OCI-LY7 (cell line): ENCODE data around the gene RBM44. TPM values are rescaled to one million over a fixed set of nuclear protein-coding genes. Genes with fewer than 3 reads are reported as not detected.

ENCODE experiments used
- BruUV-seq: library from RNA; stranded (reverse); fragments of 400-500 nt; replicated peaks from 2 replicates; lab custom pipeline; 2021; lab: Mats Ljungman, UMichigan
- CTCF ChIA-PET: fragments of 300-600 bp; sonication (Branson Sonifier 250); formaldehyde crosslinking; loops from one replicate; lab custom pipeline; 2022; ENCODE audit warnings: antibody characterized with exemption; ENCODE audit not compliant: unreplicated experiment; lab: Charles Lee
- POLR2A ChIA-PET: fragments of 300-600 bp; sonication (Branson Sonifier 250); formaldehyde crosslinking; loops from one replicate; lab custom pipeline; 2022; ENCODE audit warnings: antibody characterized with exemption; lab: Charles Lee
- DNase-seq: peaks from one replicate; pipeline ENCODE4 v3.0.0-alpha.2; 2015; ENCODE audit warnings: low spot score
- H2AFZ ChIP-seq: fragments of 200-600 bp; sonication (generic), shearing (Covaris generic); 2 replicates; pipeline ENCODE4 v1.6.1; 2014; ENCODE audit warnings: mild to moderate bottlenecking, antibody characterized with exemption, low read length, moderate library complexity
- H3K27ac ChIP-seq: fragments of 200-600 bp; sonication (generic); 2 replicates; pipeline ENCODE4 v1.5.1; 2014; ENCODE audit warnings: mixed run types, low read depth, mild to moderate bottlenecking, moderate library complexity, low read length, inconsistent platforms; ENCODE audit not compliant: poor library complexity, severe bottlenecking
- H3K36me3 ChIP-seq: fragments of 200-600 bp; sonication (generic); 2 replicates; pipeline ENCODE4 v1.6.1; 2014; ENCODE audit warnings: mild to moderate bottlenecking, antibody characterized with exemption, low read length, moderate library complexity, mixed read lengths; ENCODE audit not compliant: insufficient read depth
- H3K4me1 ChIP-seq: fragments of 200-600 bp; sonication (generic); 2 replicates; pipeline ENCODE4 v1.5.1; 2014; ENCODE audit warnings: mild to moderate bottlenecking, low read length; ENCODE audit not compliant: insufficient read depth, poor library complexity, severe bottlenecking
- H3K4me2 ChIP-seq: fragments of 200-600 bp; sonication (generic); 2 replicates; pipeline ENCODE4 v1.6.1; 2014; ENCODE audit warnings: mild to moderate bottlenecking, low read length
- H3K4me3 ChIP-seq: fragments of 200-600 bp; sonication (generic); 2 replicates; pipeline ENCODE4 v1.5.1; 2014; ENCODE audit warnings: mild to moderate bottlenecking, low read depth, low read length; ENCODE audit not compliant: poor library complexity, severe bottlenecking
- H3K79me2 ChIP-seq: fragments of 200-600 bp; sonication (generic); 2 replicates; pipeline ENCODE4 v1.6.1; 2016; ENCODE audit warnings: low read depth, mild to moderate bottlenecking, low read length, moderate library complexity, mixed read lengths; ENCODE audit not compliant: insufficient read depth
- H3K9me2 ChIP-seq: fragments of 200-600 bp; sonication (generic); 2 replicates; pipeline ENCODE4 v1.6.1; 2016; ENCODE audit warnings: mild to moderate bottlenecking, low read length, mixed read lengths; ENCODE audit not compliant: insufficient read depth
- H3K9me3 ChIP-seq: fragments of 200-600 bp; sonication (generic); 2 replicates; pipeline ENCODE4 v1.6.1; 2014; ENCODE audit warnings: mild to moderate bottlenecking, mixed run types, low read length, mixed read lengths
- H4K20me1 ChIP-seq: fragments of 200-600 bp; sonication (generic); 2 replicates; pipeline ENCODE4 v1.6.1; 2014; ENCODE audit warnings: mild to moderate bottlenecking, antibody characterized with exemption, low read length, moderate library complexity, mixed read lengths; ENCODE audit not compliant: insufficient read depth
- CTCF ChIP-seq: fragments of 200-600 bp; sonication (generic); conservative IDR thresholded peaks from 2 replicates; pipeline ENCODE4 v1.5.1; 2014; ENCODE audit warnings: mild to moderate bottlenecking, antibody characterized with exemption, low read length, moderate library complexity, mixed read lengths
- EZH2phosphoT487 ChIP-seq: fragments of 200-600 bp; sonication (generic); IDR thresholded peaks from 2 replicates; pipeline ENCODE4 v1.6.1; 2018; ENCODE audit warnings: low read depth, borderline replicate concordance, mild to moderate bottlenecking, mixed run types, antibody characterized with exemption, low read length, moderate library complexity, mixed read lengths
- intact Hi-C: fragments of 100-400 bp; cut with micrococcal nuclease; formaldehyde crosslinking; loops from one replicate; pipeline ENCODE4 v1.10.0; 2022; ENCODE audit not compliant: unreplicated experiment
- total RNA-seq, 2 experiments: library from RNA; depleted of rRNA in 1 of 2; stranded (reverse); fragments of >200 nt in 1 of 2; shearing (Covaris generic) in 1 of 2; gene quantifications; 2 replicates each; pipeline ENCODE4 v1.2.3, GENCODE V29; 2014 to 2022

RBM44 gene
- total RNA-seq, 2 experiments from 2014 or later = 0.72 to 1.2 TPM

DNA sequence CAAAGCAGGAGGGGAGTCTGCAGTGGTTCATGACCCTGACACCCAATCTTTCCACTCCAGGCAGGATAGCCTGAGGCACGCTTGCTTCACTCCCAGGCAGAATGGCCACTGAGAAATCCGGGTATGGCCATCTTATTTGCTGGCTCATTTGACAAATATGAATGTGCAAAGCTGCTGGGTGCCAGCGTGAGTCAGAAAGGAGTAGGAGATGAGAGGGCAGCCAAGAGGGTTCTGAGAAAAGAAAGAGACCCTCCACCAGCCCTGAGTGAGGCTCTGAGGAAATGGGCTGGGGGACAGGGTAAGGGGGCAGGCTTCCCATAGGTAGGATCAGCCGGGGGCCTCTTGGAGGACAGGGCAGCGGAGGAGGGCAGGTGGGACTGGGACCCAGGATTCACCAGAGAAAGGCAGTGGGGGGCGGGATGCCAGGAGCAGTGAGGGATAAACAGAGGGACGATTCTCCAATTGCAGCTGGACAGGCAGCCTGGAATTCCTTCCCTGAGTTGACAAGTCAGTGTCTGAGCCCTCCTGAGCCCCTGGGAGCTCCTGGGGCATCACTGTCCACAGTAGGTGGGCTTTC lies 76.1 kb downstream of the RBM44 start:
- Histone ChIP-seq H4K20me1 (no peaks in the 10 kb centered on the region), H3K4me3 (no peak overlapping the region), H3K79me2 (no peaks in the 10 kb centered on the region), H3K36me3 (no peaks in the 10 kb centered on the region), H3K9me2 (no peaks in the 10 kb centered on the region), H3K4me1 (no peaks in the 10 kb centered on the region), H3K27ac (no peak overlapping the region), H3K4me2 (no peak overlapping the region), H3K9me3 (no peaks in the 10 kb centered on the region), H2AFZ (no peak overlapping the region)
- TF ChIP-seq EZH2phosphoT487 (no peak), CTCF (no peak)
- intact Hi-C loops = no loop called here
- no peak for DNase-seq
- no TSS peak for BruUV-seq
- ChIA-PET POLR2A (no interaction called here), CTCF (no interaction called here)

GRCh38 chr2:237875256-237876060 lies 76.9 kb downstream of the RBM44 start:
- Histone ChIP-seq H3K4me2 (no peak overlapping the region), H4K20me1 (no peaks in the 10 kb centered on the region), H3K9me2 (no peaks in the 10 kb centered on the region), H3K36me3 (no peaks in the 10 kb centered on the region), H3K4me1 (no peaks in the 10 kb centered on the region), H3K79me2 (no peaks in the 10 kb centered on the region), H3K27ac (no peak overlapping the region), H3K9me3 (no peaks in the 10 kb centered on the region), H3K4me3 (no peak overlapping the region), H2AFZ (no peak overlapping the region)
- intact Hi-C loops = no loop called here
- ChIA-PET POLR2A (no interaction called here), CTCF (no interaction called here)
- BruUV-seq = no TSS peak
- DNase-seq = no peak
- TF ChIP-seq EZH2phosphoT487 = no peak
- no peak for TF ChIP-seq CTCF

DNA sequence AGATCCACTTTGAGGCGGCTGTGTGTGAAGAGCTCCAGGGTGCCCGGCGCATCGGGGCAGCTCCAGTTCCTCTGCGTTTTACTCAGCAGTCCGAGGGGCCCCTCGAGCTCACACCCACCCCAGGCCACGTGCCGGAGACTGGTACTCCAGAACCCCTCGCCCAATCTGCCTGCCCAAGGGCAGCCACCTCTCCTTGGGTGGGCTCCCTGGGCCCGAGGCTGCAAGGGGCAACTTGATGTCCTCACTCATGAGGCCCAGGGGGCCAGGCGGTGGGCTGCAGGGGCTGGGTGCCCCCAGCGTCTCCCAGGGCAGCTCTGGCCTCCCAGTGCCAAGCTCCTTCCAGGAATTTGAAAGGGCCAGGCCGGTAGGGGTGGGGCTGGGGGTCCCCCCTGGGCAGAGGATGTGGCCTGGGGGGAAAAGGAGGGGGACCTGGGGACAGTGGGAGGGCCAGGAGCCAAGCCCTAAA lies 77.5 kb downstream of the RBM44 start:
- intact Hi-C loops = no loop called here
- DNase-seq = no peak
- no peak overlapping the region for H2AFZ ChIP-seq
- H3K4me3 ChIP-seq = no peak overlapping the region
- H3K36me3 ChIP-seq = no peaks in the 10 kb centered on the region
- H3K79me2 ChIP-seq = no peaks in the 10 kb centered on the region
- no peaks in the 10 kb centered on the region for H3K4me1 ChIP-seq
- BruUV-seq = no TSS peak
- ChIA-PET CTCF (no interaction called here), POLR2A (no interaction called here)
- H3K4me2 ChIP-seq = no peak overlapping the region
- no peak for TF ChIP-seq EZH2phosphoT487
- no peak for TF ChIP-seq CTCF
- H4K20me1 ChIP-seq = no peaks in the 10 kb centered on the region
- H3K9me2 ChIP-seq = no peaks in the 10 kb centered on the region
- no peaks in the 10 kb centered on the region for H3K9me3 ChIP-seq
- no peak overlapping the region for H3K27ac ChIP-seq
